BE2C (cell line): Measurements from ENCODE around the gene HIVEP3.

Source experiments
- DNase-seq: peaks from one replicate; pipeline ENCODE4 v3.0.0-alpha.2; 2020
- H3K27me3 ChIP-seq: fragments of 250-450 bp; sonication (Bioruptor Pico); 2 replicates; pipeline ENCODE4 v1.5.1; 2020; ENCODE audit warnings: mild to moderate bottlenecking
- H3K36me3 ChIP-seq: fragments of 250-450 bp; sonication (Bioruptor Pico); 2 replicates; pipeline ENCODE4 v1.5.1; 2020; ENCODE audit warnings: mild to moderate bottlenecking
- H3K4me1 ChIP-seq: fragments of 250-450 bp; sonication (Bioruptor Pico); 2 replicates; pipeline ENCODE4 v1.5.1; 2020
- H3K4me3 ChIP-seq: 2 replicates; pipeline ENCODE4 v1.5.1; 2011; ENCODE audit warnings: low read depth, low read length
- H3K9me3 ChIP-seq: fragments of 250-450 bp; sonication (Bioruptor Pico); 2 replicates; pipeline ENCODE4 v1.5.1; 2020
- TF ChIP-seq, protein P1 (sequence below): IDR thresholded peaks from 2 replicates; pipeline ENCODE4 v1.5.1; 2012; ENCODE audit warnings: mild to moderate bottlenecking, low read depth, low read length

Gene HIVEP3

GRCh38 chr1:41913014-41913413 is 5.7 kb downstream of the HIVEP3 start:
- Histone ChIP-seq H3K4me1 (no peaks in the 10 kb centered on the region), H3K4me3 (no peak overlapping the region), H3K9me3 (no peaks in the 10 kb centered on the region), H3K36me3 (no peaks in the 10 kb centered on the region), H3K27me3 (no peaks in the 10 kb centered on the region)
- TF ChIP-seq, protein P1, sequence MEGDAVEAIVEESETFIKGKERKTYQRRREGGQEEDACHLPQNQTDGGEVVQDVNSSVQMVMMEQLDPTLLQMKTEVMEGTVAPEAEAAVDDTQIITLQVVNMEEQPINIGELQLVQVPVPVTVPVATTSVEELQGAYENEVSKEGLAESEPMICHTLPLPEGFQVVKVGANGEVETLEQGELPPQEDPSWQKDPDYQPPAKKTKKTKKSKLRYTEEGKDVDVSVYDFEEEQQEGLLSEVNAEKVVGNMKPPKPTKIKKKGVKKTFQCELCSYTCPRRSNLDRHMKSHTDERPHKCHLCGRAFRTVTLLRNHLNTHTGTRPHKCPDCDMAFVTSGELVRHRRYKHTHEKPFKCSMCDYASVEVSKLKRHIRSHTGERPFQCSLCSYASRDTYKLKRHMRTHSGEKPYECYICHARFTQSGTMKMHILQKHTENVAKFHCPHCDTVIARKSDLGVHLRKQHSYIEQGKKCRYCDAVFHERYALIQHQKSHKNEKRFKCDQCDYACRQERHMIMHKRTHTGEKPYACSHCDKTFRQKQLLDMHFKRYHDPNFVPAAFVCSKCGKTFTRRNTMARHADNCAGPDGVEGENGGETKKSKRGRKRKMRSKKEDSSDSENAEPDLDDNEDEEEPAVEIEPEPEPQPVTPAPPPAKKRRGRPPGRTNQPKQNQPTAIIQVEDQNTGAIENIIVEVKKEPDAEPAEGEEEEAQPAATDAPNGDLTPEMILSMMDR: no peak
- DNase-seq: no peak

- TF ChIP-seq, protein P1: no peak
These were observed 10.3 kb downstream of the HIVEP3 start for GRCh38 chr1:41908288-41908895.

GRCh38 chr1:41907446-41907845 is 11.3 kb downstream of the HIVEP3 start:
- no peaks in the 10 kb centered on the region for H3K27me3 ChIP-seq
- TF ChIP-seq, protein P1: no peak
- no peak overlapping the region for H3K4me3 ChIP-seq
- H3K4me1 ChIP-seq: no peaks in the 10 kb centered on the region
- H3K36me3 ChIP-seq: no peaks in the 10 kb centered on the region
- no peaks in the 10 kb centered on the region for H3K9me3 ChIP-seq
- no peak for DNase-seq

More at GRCh38 chr1:41908288-41908895, 10.3 kb downstream of the HIVEP3 start:
- Histone ChIP-seq H3K36me3 (no peaks in the 10 kb centered on the region), H3K9me3 (no peaks in the 10 kb centered on the region), H3K4me1 (no peaks in the 10 kb centered on the region), H3K4me3 (no peak overlapping the region), H3K27me3 (no peaks in the 10 kb centered on the region)
- no peak for DNase-seq

GRCh38 chr1:41906943-41907342 is 11.8 kb downstream of the HIVEP3 start:
- no peaks in the 10 kb centered on the region for H3K36me3 ChIP-seq
- no peak overlapping the region for H3K4me3 ChIP-seq
- TF ChIP-seq, protein P1: no peak
- no peak for DNase-seq
- H3K4me1 ChIP-seq: no peaks in the 10 kb centered on the region
- H3K27me3 ChIP-seq: no peaks in the 10 kb centered on the region
- no peaks in the 10 kb centered on the region for H3K9me3 ChIP-seq

- Histone ChIP-seq H3K4me3 (no peak overlapping the region), H3K9me3 (no peaks in the 10 kb centered on the region), H3K27me3 (no peaks in the 10 kb centered on the region), H3K36me3 (no peaks in the 10 kb centered on the region), H3K4me1 (no peaks in the 10 kb centered on the region)
- TF ChIP-seq, protein P1: no peak
- DNase-seq: no peak
These were observed 13.5 kb downstream of the HIVEP3 start for GRCh38 chr1:41905093-41905675.

DNA sequence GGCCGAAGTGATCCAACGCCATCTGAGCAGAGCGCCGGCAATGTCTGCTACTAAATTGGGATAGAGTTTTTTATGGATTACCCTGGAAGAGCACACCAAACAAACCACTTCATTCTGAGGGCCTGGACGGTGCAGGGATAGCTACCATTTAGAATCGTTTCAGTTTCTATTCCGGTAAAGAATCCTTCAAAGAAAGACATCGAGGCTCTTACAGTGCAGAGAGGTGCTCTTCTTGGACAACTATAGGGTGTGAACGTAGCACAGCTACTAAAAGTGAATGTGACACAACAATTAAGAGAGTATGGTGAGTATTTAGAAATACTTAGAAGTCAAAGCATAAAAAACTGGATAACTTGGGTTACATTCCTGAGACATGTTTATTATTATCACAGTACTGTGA is 16.1 kb downstream of the HIVEP3 start:
- Histone ChIP-seq H3K36me3 (no peaks in the 10 kb centered on the region), H3K27me3 (no peaks in the 10 kb centered on the region), H3K9me3 (no peaks in the 10 kb centered on the region), H3K4me1 (no peaks in the 10 kb centered on the region), H3K4me3 (no peak overlapping the region)
- TF ChIP-seq, protein P1: no peak
- DNase-seq: no peak
